GM23338 (cell line): Measurements from ENCODE around the gene MBD6. TPM values are rescaled to one million over a fixed set of nuclear protein-coding genes. Genes with fewer than 3 reads are reported as not detected.

ENCODE experiments used
- ATAC-seq: fragments of 200-7000 bp; cut with Tn5 transposase; 3 replicates; pipeline ENCODE4 v1.9.1; 2020
- DNase-seq: peaks from one replicate; pipeline ENCODE4 v3.0.0-alpha.2; 2015; ENCODE audit warnings: low spot score
- H2AFZ ChIP-seq: fragments of 200-600 bp; sonication (generic); 2 replicates; pipeline ENCODE4 v1.8.0; 2016; ENCODE audit warnings: antibody characterized with exemption, mild to moderate bottlenecking, moderate library complexity
- H3F3A ChIP-seq: fragments of 200-600 bp; sonication (generic); replicated peaks from 2 replicates; pipeline ENCODE4 v1.8.0; 2017; ENCODE audit warnings: antibody characterized with exemption, mixed run types, low read depth
- H3K27ac ChIP-seq: fragments of 200-600 bp; sonication (generic); 2 replicates; pipeline ENCODE4 v1.6.1; 2016; ENCODE audit warnings: low read depth
- H3K27me3 ChIP-seq: fragments of 200-600 bp; sonication (generic); 2 replicates; pipeline ENCODE4 v1.8.0; 2016; ENCODE audit warnings: mild to moderate bottlenecking, mixed run types, moderate library complexity; ENCODE audit not compliant: insufficient read depth
- H3K36me3 ChIP-seq: fragments of 200-600 bp; sonication (generic); 2 replicates; pipeline ENCODE4 v1.8.0; 2016; ENCODE audit warnings: mild to moderate bottlenecking; ENCODE audit not compliant: insufficient read depth
- H3K4me1 ChIP-seq: fragments of 200-600 bp; sonication (generic); 2 replicates; pipeline ENCODE4 v1.8.0; 2016; ENCODE audit warnings: mild to moderate bottlenecking, moderate library complexity; ENCODE audit not compliant: insufficient read depth
- H3K4me2 ChIP-seq: fragments of 200-600 bp; sonication (generic); 2 replicates; pipeline ENCODE4 v1.7.1; 2017; ENCODE audit warnings: mixed run types
- H3K4me3 ChIP-seq: fragments of 200-600 bp; sonication (generic); 2 replicates; pipeline ENCODE4 v1.6.1; 2016; ENCODE audit warnings: mixed run types
- H3K79me2 ChIP-seq: fragments of 200-600 bp; sonication (generic); replicated peaks from 2 replicates; pipeline ENCODE4 v1.8.0; 2017; ENCODE audit warnings: mild to moderate bottlenecking; ENCODE audit not compliant: insufficient read depth
- H3K9me2 ChIP-seq: fragments of 200-600 bp; sonication (generic); 2 replicates; pipeline ENCODE4 v1.8.0; 2017; ENCODE audit not compliant: insufficient read depth
- H4K20me1 ChIP-seq: fragments of 200-600 bp; sonication (generic); replicated peaks from 2 replicates; pipeline ENCODE4 v1.8.0; 2017; ENCODE audit warnings: mild to moderate bottlenecking; ENCODE audit not compliant: insufficient read depth
- H3K27ac Mint-ChIP-seq: 2 replicates; pipeline ENCODE4 v1.8.0; 2020; ENCODE audit warnings: inconsistent platforms, mild to moderate bottlenecking, moderate library complexity, mixed read lengths
- H3K27me3 Mint-ChIP-seq: 3 replicates; pipeline ENCODE4 v1.8.0; 2022; ENCODE audit warnings: low read depth, mild to moderate bottlenecking, moderate library complexity, mixed read lengths, inconsistent platforms; ENCODE audit not compliant: insufficient read depth, poor library complexity
- H3K36me3 Mint-ChIP-seq: 3 replicates; pipeline ENCODE4 v1.8.0; 2021; ENCODE audit warnings: low read depth, mild to moderate bottlenecking, inconsistent platforms, moderate library complexity, mixed read lengths
- H3K4me1 Mint-ChIP-seq: 3 replicates; pipeline ENCODE4 v1.8.0; 2020; ENCODE audit warnings: mild to moderate bottlenecking, inconsistent platforms, mixed read lengths
- H3K4me3 Mint-ChIP-seq: 3 replicates; pipeline ENCODE4 v1.8.0; 2021; ENCODE audit warnings: moderate library complexity, mild to moderate bottlenecking, inconsistent platforms, mixed read lengths
- H3K9me3 Mint-ChIP-seq: 3 replicates; pipeline ENCODE4 v1.8.0; 2020; ENCODE audit warnings: moderate library complexity, mild to moderate bottlenecking, inconsistent platforms, mixed read lengths
- CREB1 ChIP-seq: fragments of 250-450 bp; sonication (Bioruptor Pico); IDR thresholded peaks from 2 replicates; pipeline ENCODE4 v1.5.0; 2020; ENCODE audit warnings: low read depth, mild to moderate bottlenecking, moderate library complexity
- CTCF ChIP-seq, 2 experiments: fragments of 200-600 bp in 1 of 2; sonication (generic) in 1 of 2; conservative IDR thresholded peaks; 2 replicates each; pipeline versions ENCODE4 v1.5.1 to v1.6.1; 2016 to 2017; ENCODE audit warnings: antibody characterized with exemption in 2 of 2, low read depth in 2 of 2, mild to moderate bottlenecking in 2 of 2, moderate library complexity in 1 of 2
- ETS1 ChIP-seq: IDR thresholded peaks from 2 replicates; pipeline ENCODE4 v1.6.1; 2016; ENCODE audit warnings: antibody characterized with exemption
- EZH2phosphoT487 ChIP-seq: fragments of 200-600 bp; sonication (generic); IDR thresholded peaks from one replicate; pipeline ENCODE4 v1.8.1; 2018; ENCODE audit warnings: antibody characterized with exemption; ENCODE audit not compliant: unreplicated experiment
- NANOG ChIP-seq: IDR thresholded peaks from 2 replicates; pipeline ENCODE4 v1.6.1; 2016; ENCODE audit warnings: antibody characterized with exemption, borderline replicate concordance
- POLR2AphosphoS5 ChIP-seq: IDR thresholded peaks from 2 replicates; pipeline ENCODE4 v1.6.1; 2016; ENCODE audit warnings: antibody characterized with exemption, low read depth
- REST ChIP-seq: IDR thresholded peaks from one replicate; pipeline ENCODE4 v1.6.1; 2018; ENCODE audit warnings: antibody characterized with exemption; ENCODE audit not compliant: unreplicated experiment
- STAT1 ChIP-seq: IDR thresholded peaks from one replicate; pipeline ENCODE4 v1.6.1; 2016; ENCODE audit warnings: antibody characterized with exemption; ENCODE audit not compliant: unreplicated experiment
- polyA plus RNA-seq: library from polyadenylated mRNA; unstranded; fragments of >200 nt; fragmentation: Nextera tagmentation; extraction: Ambion mirVana; gene quantifications from 2 replicates; pipeline ENCODE4 v1.2.1, GENCODE V29; 2016
- total RNA-seq: library from RNA; depleted of rRNA; stranded (reverse); fragments of >200 nt; shearing (Covaris generic); gene quantifications from 2 replicates; pipeline ENCODE4 v1.2.3, GENCODE V29; 2014

MBD6 gene
- total and polyA plus RNA-seq, 2 experiments from 2014 or later: 12.5 to 17.1 TPM

GRCh38 chr12:57549909-57550640, 27.5 kb downstream of the MBD6 start, which contains the start of gene KIF5A:
KIF5A (plus strand) TSS chr12:57550044; CDS start chr12:57550272, 228 bp downstream.
- Mint-ChIP-seq H3K4me1 (peaks cover 62% of the 10 kb centered on the region), H3K4me3 (peak within 1 kb of the TSS; percentile 79), H3K27ac (no peak within 1 kb of the TSS), H3K36me3 (peaks cover 3% of the 10 kb centered on the region; the same call in 2 of the 3 replicates), H3K27me3 (peaks cover 13% of the 10 kb centered on the region), H3K9me3 (no peaks in the 10 kb centered on the region)
- peaks cover 26% of the 10 kb centered on the region for H4K20me1 ChIP-seq
- peak within 1 kb of the TSS; percentile 88 for H3K4me2 ChIP-seq
- no peak within 1 kb of the TSS for H3K27ac ChIP-seq
- H3K4me3 ChIP-seq: peak within 1 kb of the TSS; percentile 99
- TF ChIP-seq CREB1 (no peak), POLR2AphosphoS5 (peak; percentile 84), NANOG (no peak), REST (no peak), CTCF (conservative IDR thresholded peaks at IDR 0.05; ENCODE audit: low read depth in 2 of 2) (0 out of 4 replicates have a peak, but pooled peaks of 1 of the 2 experiments have one; percentile 22)
- H3K27me3 ChIP-seq: peaks cover 14% of the 10 kb centered on the region
- ATAC-seq (peak; percentile 73), DNase-seq (peak; percentile 90)
- H3K9me2 ChIP-seq: no peaks in the 10 kb centered on the region
- peak within 1 kb of the TSS; percentile 99 for H2AFZ ChIP-seq
- H3K36me3 ChIP-seq: no peaks in the 10 kb centered on the region
- H3K79me2 ChIP-seq: peaks cover 50% of the 10 kb centered on the region
- peaks cover 33% of the 10 kb centered on the region for H3K4me1 ChIP-seq
- H3F3A ChIP-seq: peaks cover 13% of the 10 kb centered on the region

- Histone ChIP-seq H3K4me1 (peaks cover 35% of the 10 kb centered on the region), H3K27ac (no peak overlapping the region), H3K36me3 (no peaks in the 10 kb centered on the region), H3K4me2 (peak overlapping the region; percentile 88), H3K79me2 (peaks cover 41% of the 10 kb centered on the region), H3K27me3 (peaks cover 14% of the 10 kb centered on the region), H2AFZ (peak overlapping the region; percentile 99; the same call in 1 of the 2 replicates), H3K4me3 (peak overlapping the region; percentile 99), H4K20me1 (peaks cover 20% of the 10 kb centered on the region), H3K9me2 (no peaks in the 10 kb centered on the region), H3F3A (peaks cover 12% of the 10 kb centered on the region)
- H3K27ac Mint-ChIP-seq: no peak overlapping the region
- H3K4me3 Mint-ChIP-seq: peak overlapping the region; percentile 79
- peaks cover 56% of the 10 kb centered on the region for H3K4me1 Mint-ChIP-seq
- H3K36me3 Mint-ChIP-seq: no peaks in the 10 kb centered on the region; the same call in 2 of the 3 replicates
- peaks cover 13% of the 10 kb centered on the region for H3K27me3 Mint-ChIP-seq
- DNase-seq: no peak
- ATAC-seq: no peak
- no peaks in the 10 kb centered on the region for H3K9me3 Mint-ChIP-seq
- TF ChIP-seq CTCF (conservative IDR thresholded peaks at IDR 0.05; ENCODE audit: low read depth in 2 of 2) (no peak; a peak in 1 of 4 replicates), CREB1 (no peak), NANOG (no peak), EZH2phosphoT487 (no peak), STAT1 (no peak), ETS1 (no peak)
Measured at GRCh38 chr12:57550641-57551549, 28.3 kb downstream of the MBD6 start.
